ENCODE measurements around the gene CEMIP.

DNA sequence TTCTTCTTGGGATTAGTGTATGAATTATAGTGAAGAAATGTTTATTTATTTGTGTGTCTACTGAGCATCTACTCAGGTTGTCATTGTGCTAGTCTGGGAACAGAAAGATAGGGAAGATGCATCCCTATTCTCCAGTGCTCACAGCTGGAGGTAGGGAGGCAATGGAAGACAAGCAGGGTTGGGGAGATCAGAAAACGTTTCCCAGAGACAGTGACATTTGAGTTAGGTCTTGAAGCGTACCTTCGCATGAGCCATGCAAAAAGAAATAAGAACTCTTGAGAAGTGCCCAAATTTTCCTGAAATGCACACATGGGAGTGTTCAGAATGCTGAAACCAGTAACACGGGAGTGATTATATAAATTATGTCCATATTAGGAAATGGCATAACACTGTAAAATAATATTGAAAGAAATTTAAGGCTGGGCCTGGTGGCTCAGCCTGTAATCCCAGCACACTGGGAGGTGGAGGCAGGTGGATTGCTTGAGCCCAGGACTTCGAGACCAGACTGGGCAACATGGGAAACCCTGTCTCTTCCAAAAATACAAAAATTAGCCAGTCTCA lies 5.3 kb upstream of the CEMIP start:
- TF ChIP-seq POLR2A (IDR thresholded peaks at IDR 0.05) (no peak), POLR2AphosphoS5 (IDR thresholded peaks at IDR 0.05) (no peak), EP300 (IDR thresholded peaks at IDR 0.05) (no peak)
- TF ChIP-seq, protein P1, sequence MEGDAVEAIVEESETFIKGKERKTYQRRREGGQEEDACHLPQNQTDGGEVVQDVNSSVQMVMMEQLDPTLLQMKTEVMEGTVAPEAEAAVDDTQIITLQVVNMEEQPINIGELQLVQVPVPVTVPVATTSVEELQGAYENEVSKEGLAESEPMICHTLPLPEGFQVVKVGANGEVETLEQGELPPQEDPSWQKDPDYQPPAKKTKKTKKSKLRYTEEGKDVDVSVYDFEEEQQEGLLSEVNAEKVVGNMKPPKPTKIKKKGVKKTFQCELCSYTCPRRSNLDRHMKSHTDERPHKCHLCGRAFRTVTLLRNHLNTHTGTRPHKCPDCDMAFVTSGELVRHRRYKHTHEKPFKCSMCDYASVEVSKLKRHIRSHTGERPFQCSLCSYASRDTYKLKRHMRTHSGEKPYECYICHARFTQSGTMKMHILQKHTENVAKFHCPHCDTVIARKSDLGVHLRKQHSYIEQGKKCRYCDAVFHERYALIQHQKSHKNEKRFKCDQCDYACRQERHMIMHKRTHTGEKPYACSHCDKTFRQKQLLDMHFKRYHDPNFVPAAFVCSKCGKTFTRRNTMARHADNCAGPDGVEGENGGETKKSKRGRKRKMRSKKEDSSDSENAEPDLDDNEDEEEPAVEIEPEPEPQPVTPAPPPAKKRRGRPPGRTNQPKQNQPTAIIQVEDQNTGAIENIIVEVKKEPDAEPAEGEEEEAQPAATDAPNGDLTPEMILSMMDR (IDR thresholded peaks at IDR 0.05) = no peak
